ENCODE results near the gene RAMP3. TPM values are rescaled to one million over a fixed set of nuclear protein-coding genes. Genes with fewer than 3 reads are reported as not detected.

Gene RAMP3
- total and polyA plus RNA-seq, 3 experiments from 2014 or later: not detected

GRCh38 chr7:45185028-45185863 is 27.7 kb downstream of the RAMP3 start:
- Mint-ChIP-seq H3K4me1 (no peaks in the 10 kb centered on the region), H3K27ac (no peak overlapping the region), H3K27me3 (peaks cover 4 to 25% of the 10 kb centered on the region in 2 donors), H3K9me3 (no peaks in the 10 kb centered on the region), H3K4me3 (no peak overlapping the region), H3K36me3 (no peaks in the 10 kb centered on the region)
- Histone ChIP-seq H3K27me3 (ENCODE audit: insufficient read depth, low read length, poor library complexity, severe bottlenecking) (no peaks in the 10 kb centered on the region), H3K36me3 (ENCODE audit: insufficient read depth, low read length) (no peaks in the 10 kb centered on the region), H3K27ac (ENCODE audit: low read depth, low read length) (no peak overlapping the region), H3K9me3 (ENCODE audit: low read length) (no peaks in the 10 kb centered on the region), H3K4me3 (ENCODE audit: low read length) (no peak overlapping the region), H3K4me1 (ENCODE audit: insufficient read depth, low read length) (no peaks in the 10 kb centered on the region)
- POLR2A ChIA-PET: no interaction called here
- DNase-seq: no peak
- CTCF ChIA-PET: no interaction called here

DNA sequence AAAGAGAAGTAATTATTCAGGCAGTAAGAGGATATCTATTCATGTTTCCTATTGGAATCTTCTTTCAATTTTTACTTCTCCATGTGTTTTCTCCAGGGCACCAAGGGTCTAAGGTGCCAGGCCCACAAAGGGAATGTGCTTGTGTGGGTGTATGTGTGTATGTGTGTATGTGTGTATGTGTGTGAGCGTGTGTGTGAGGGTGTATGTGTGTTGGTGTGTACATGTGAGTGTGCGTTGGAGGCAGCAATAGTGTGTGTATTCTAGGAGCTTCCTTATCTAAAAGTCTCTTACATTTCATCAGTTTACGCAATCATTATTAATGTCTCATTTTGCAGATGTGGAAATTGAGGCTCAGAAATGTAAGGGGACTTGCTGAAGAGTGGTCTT is 28.3 kb downstream of the RAMP3 start:
- no peak for DNase-seq
- Mint-ChIP-seq H3K27me3 (peaks cover 4 to 25% of the 10 kb centered on the region in 2 donors), H3K27ac (no peak overlapping the region), H3K36me3 (no peaks in the 10 kb centered on the region), H3K4me3 (no peak overlapping the region), H3K9me3 (no peaks in the 10 kb centered on the region), H3K4me1 (no peaks in the 10 kb centered on the region)
- Histone ChIP-seq H3K27me3 (ENCODE audit: insufficient read depth, low read length, poor library complexity, severe bottlenecking) (no peaks in the 10 kb centered on the region), H3K27ac (ENCODE audit: low read depth, low read length) (no peak overlapping the region), H3K4me3 (ENCODE audit: low read length) (no peak overlapping the region), H3K4me1 (ENCODE audit: insufficient read depth, low read length) (no peaks in the 10 kb centered on the region), H3K9me3 (ENCODE audit: low read length) (no peaks in the 10 kb centered on the region), H3K36me3 (ENCODE audit: insufficient read depth, low read length) (no peaks in the 10 kb centered on the region)
- ChIA-PET POLR2A (no interaction called here), CTCF (no interaction called here)

DNA sequence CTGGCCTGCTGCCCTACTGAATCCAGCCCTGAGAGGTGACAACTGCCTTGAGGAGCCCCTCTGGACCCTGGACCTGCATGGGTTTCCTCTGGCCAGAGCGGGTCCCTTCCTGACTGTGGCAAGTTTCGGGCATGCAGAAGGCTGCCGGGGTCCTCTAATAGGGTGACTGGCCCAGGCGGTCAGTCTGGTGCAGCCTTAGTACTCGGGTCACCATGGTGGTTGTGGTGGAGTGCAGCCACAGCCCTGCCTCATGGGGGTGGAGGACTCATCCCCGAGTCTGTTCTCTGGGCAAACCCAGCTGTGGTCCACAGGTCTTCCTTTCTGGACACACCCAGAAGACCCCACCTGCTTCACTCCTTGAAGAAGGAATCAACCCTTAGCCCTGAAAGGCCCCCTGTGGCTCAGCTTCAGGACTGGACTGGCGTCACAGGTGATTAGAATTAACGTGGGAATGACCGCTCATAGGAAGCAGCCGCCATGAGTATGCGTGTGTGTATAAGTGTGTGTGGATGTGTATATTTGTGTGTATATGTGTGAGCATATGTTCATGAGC is 28.7 kb downstream of the RAMP3 start:
- no peaks in the 10 kb centered on the region for H3K4me1 ChIP-seq (ENCODE audit: insufficient read depth, low read length)
- DNase-seq: no peak
- H3K27ac Mint-ChIP-seq: no peak overlapping the region
- H3K9me3 ChIP-seq (ENCODE audit: low read length): no peaks in the 10 kb centered on the region
- no peaks in the 10 kb centered on the region for H3K36me3 Mint-ChIP-seq
- no peak overlapping the region for H3K27ac ChIP-seq (ENCODE audit: low read depth, low read length)
- no peaks in the 10 kb centered on the region for H3K27me3 ChIP-seq (ENCODE audit: insufficient read depth, low read length, poor library complexity, severe bottlenecking)
- peaks cover 2 to 25% of the 10 kb centered on the region in 2 donors for H3K27me3 Mint-ChIP-seq
- H3K4me3 ChIP-seq (ENCODE audit: low read length): no peak overlapping the region
- no peaks in the 10 kb centered on the region for H3K36me3 ChIP-seq (ENCODE audit: insufficient read depth, low read length)
- H3K9me3 Mint-ChIP-seq: no peaks in the 10 kb centered on the region
- POLR2A ChIA-PET: no interaction called here
- H3K4me1 Mint-ChIP-seq: no peaks in the 10 kb centered on the region
- peak overlapping the region in 1 of 7 donors; percentile 38 for H3K4me3 Mint-ChIP-seq
- CTCF ChIA-PET: no interaction called here

DNA sequence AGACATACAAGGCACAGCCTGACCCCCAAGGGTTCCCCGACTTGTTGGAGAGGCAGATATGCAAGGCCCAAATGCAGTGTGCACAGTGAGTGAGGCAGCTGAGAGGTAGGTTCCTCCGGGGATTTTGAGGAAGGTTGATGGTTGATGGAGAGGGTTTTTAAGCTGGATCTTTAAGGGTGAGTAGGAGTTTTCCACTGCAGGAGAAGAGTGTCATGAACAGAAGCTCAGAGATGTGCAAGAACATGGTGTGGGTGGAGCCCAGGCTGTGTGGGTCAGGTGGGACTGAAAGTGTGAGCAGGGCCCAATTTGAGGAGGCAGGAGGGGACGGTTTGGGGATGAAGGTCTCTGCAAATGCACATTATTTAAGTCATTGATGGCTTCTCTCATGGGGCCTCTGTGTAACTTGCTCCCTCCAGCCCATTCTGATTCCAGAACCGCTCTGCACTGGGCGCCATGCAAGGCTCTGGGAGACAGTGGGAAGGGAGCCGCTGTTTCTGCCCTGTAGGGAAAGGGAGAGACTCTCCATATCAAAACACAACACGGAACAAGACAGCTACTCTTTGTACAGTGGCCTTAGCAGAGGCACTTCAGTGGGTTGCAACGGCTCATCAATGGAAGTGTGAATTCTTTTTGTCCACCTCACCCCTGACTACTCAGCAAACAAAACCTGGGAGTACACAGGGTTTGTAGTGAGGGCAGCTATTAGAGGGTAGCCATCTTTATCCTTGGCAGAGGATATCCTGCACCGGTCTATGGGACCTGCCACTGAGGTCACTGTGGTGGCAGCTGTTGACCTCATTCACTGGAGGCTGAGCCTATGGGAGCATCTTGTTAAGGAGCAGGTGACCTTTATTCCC is 29.7 kb downstream of the RAMP3 start:
- CTCF ChIA-PET: no interaction called here
- H3K27ac Mint-ChIP-seq: no peak overlapping the region

GRCh38 chr7:45187946-45188411 is 30.4 kb downstream of the RAMP3 start:
- no peak for DNase-seq
- H3K27me3 ChIP-seq (ENCODE audit: insufficient read depth, low read length, poor library complexity, severe bottlenecking): no peaks in the 10 kb centered on the region
- no peak overlapping the region for H3K4me3 ChIP-seq (ENCODE audit: low read length)
- no peaks in the 10 kb centered on the region for H3K36me3 ChIP-seq (ENCODE audit: insufficient read depth, low read length)
- no peaks in the 10 kb centered on the region for H3K4me1 ChIP-seq (ENCODE audit: insufficient read depth, low read length)
- Mint-ChIP-seq H3K36me3 (no peaks in the 10 kb centered on the region), H3K4me1 (no peaks in the 10 kb centered on the region), H3K27ac (no peak overlapping the region), H3K27me3 (peaks cover 1 to 36% of the 10 kb centered on the region in 2 donors), H3K4me3 (peak overlapping the region in 1 of 7 donors; percentile 40), H3K9me3 (no peaks in the 10 kb centered on the region)
- H3K27ac ChIP-seq (ENCODE audit: low read depth, low read length): no peak overlapping the region
- ChIA-PET CTCF (no interaction called here), POLR2A (no interaction called here)
- no peaks in the 10 kb centered on the region for H3K9me3 ChIP-seq (ENCODE audit: low read length)

More for the DNA sequence above, 29.7 kb downstream of the RAMP3 start:
- H3K4me1 Mint-ChIP-seq: no peaks in the 10 kb centered on the region
- H3K4me3 ChIP-seq (ENCODE audit: low read length): no peak overlapping the region
- H3K9me3 ChIP-seq (ENCODE audit: low read length): no peaks in the 10 kb centered on the region
- no peaks in the 10 kb centered on the region for H3K9me3 Mint-ChIP-seq
- H3K27ac ChIP-seq (ENCODE audit: low read depth, low read length): no peak overlapping the region
- DNase-seq: no peak
- H3K4me1 ChIP-seq (ENCODE audit: insufficient read depth, low read length): no peaks in the 10 kb centered on the region
- H3K36me3 ChIP-seq (ENCODE audit: insufficient read depth, low read length): no peaks in the 10 kb centered on the region
- no peaks in the 10 kb centered on the region for H3K36me3 Mint-ChIP-seq
- H3K27me3 Mint-ChIP-seq: peaks cover 1 to 30% of the 10 kb centered on the region in 2 donors
- H3K4me3 Mint-ChIP-seq: peak overlapping the region in 1 of 7 donors; percentile 40
- H3K27me3 ChIP-seq (ENCODE audit: insufficient read depth, low read length, poor library complexity, severe bottlenecking): no peaks in the 10 kb centered on the region
- POLR2A ChIA-PET: no interaction called here

GRCh38 chr7:45188736-45189135 is 31.1 kb downstream of the RAMP3 start:
- no peak for DNase-seq
- no peaks in the 10 kb centered on the region for H3K36me3 ChIP-seq (ENCODE audit: insufficient read depth, low read length)
- ChIA-PET POLR2A (no interaction called here), CTCF (no interaction called here)
- Mint-ChIP-seq H3K27me3 (peaks cover 4 to 39% of the 10 kb centered on the region in 2 donors), H3K9me3 (no peaks in the 10 kb centered on the region), H3K4me3 (no peak overlapping the region), H3K27ac (no peak overlapping the region), H3K36me3 (no peaks in the 10 kb centered on the region), H3K4me1 (no peaks in the 10 kb centered on the region)
- H3K27me3 ChIP-seq (ENCODE audit: insufficient read depth, low read length, poor library complexity, severe bottlenecking): no peaks in the 10 kb centered on the region
- H3K27ac ChIP-seq (ENCODE audit: low read depth, low read length): no peak overlapping the region
- no peaks in the 10 kb centered on the region for H3K9me3 ChIP-seq (ENCODE audit: low read length)
- no peaks in the 10 kb centered on the region for H3K4me1 ChIP-seq (ENCODE audit: insufficient read depth, low read length)
- H3K4me3 ChIP-seq (ENCODE audit: low read length): no peak overlapping the region

DNA sequence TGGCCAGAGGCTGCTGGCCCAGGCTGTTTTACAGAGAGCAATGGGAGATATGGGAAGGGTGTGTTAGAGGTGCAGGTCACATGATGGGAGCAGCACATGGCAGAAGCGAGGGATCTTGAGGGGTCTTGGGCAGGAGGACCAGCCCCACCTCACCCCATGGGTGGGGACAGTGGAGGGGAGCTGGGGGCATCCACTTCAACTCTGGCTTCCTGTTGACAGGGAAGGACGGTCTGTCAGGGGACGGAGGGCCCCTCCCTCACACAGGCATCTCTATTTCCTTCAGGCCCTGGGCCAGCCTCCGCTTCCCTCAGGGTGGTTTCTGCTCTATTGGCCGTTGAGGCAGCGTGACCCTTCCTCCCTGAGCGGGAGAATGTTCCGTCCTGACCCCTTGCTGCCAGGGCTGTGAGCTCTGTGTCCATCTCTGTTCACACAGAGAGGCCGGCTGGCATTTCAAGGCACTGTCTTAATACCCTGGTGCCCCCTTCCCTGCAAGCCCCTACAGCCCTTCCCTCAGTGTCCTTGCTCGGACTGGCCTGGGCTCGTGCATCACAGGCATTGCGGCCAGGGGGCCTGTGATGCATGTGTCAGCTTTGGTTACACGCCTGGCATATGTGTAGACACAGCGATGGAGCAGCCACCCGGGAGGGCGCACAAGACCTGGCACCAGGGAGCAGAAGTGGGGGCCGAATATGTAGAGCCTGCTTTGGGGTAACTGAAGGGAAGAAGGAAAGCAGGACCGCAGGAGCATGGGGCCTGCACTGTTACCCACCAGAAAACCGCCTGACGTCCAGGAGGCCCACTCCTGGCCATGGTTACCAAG is 31.8 kb downstream of the RAMP3 start:
- Histone ChIP-seq H3K27ac (ENCODE audit: low read depth, low read length) (no peak overlapping the region), H3K9me3 (ENCODE audit: low read length) (no peaks in the 10 kb centered on the region), H3K4me1 (ENCODE audit: insufficient read depth, low read length) (no peaks in the 10 kb centered on the region), H3K27me3 (ENCODE audit: insufficient read depth, low read length, poor library complexity, severe bottlenecking) (no peaks in the 10 kb centered on the region), H3K4me3 (ENCODE audit: low read length) (no peak overlapping the region), H3K36me3 (ENCODE audit: insufficient read depth, low read length) (no peaks in the 10 kb centered on the region)
- Mint-ChIP-seq H3K9me3 (no peaks in the 10 kb centered on the region), H3K27me3 (peaks cover 4 to 38% of the 10 kb centered on the region in 2 donors), H3K4me3 (no peak overlapping the region), H3K36me3 (no peaks in the 10 kb centered on the region), H3K4me1 (no peaks in the 10 kb centered on the region), H3K27ac (peak overlapping the region in 1 of 8 donors; percentile 88)
- DNase-seq: no peak
- ChIA-PET CTCF (no interaction called here), POLR2A (no interaction called here)
